K562 treated with DMSO at 1 percent for 4 hours (cell line): Measurements from ENCODE around the gene PCDHGB1. TPM values are rescaled to one million over a fixed set of nuclear protein-coding genes. Genes with fewer than 3 reads are reported as not detected.

Experiments
- total RNA-seq: library from RNA; unstranded; fragments of 300-600 nt; gene quantifications from 2 replicates; pipeline ENCODE4 v1.2.3, GENCODE V29; 2022; ENCODE audit not compliant: insufficient read depth

PCDHGB1 gene
- not detected in 2 replicates for total RNA-seq

GRCh38 chr5:141349917-141350619 lies at the start of gene PCDHGB1:
Gene PCDHGB1, plus strand, starts transcription at chr5:141350099. Its CDS starts 162 bp downstream, at chr5:141350261.

GRCh38 chr5:141303756-141304155 lies 46.1 kb upstream of the PCDHGB1 start, which contains the start of gene SLC25A2:
Gene SLC25A2, minus strand, starts transcription at chr5:141304049. Its CDS starts 184 bp downstream, at chr5:141303865.

GRCh38 chr5:141320225-141321169 lies 29.4 kb upstream of the PCDHGB1 start, which contains the start of gene TAF7:
Gene TAF7, minus strand, starts transcription at chr5:141320784. Its CDS starts 740 bp downstream, at chr5:141320044.

GRCh38 chr5:141330299-141331080 lies 19.4 kb upstream of the PCDHGB1 start, which contains the start of gene PCDHGA1:
Gene PCDHGA1, plus strand, starts transcription at chr5:141330514.

GRCh38 chr5:141338538-141339306 lies 11.2 kb upstream of the PCDHGB1 start, which contains the start of gene PCDHGA2:
Gene PCDHGA2, plus strand, starts transcription at chr5:141338760.

GRCh38 chr5:141343242-141343952 lies 6.5 kb upstream of the PCDHGB1 start, which contains the start of gene PCDHGA3:
Gene PCDHGA3, plus strand, starts transcription at chr5:141343829. Its CDS starts 205 bp downstream, at chr5:141344034.

GRCh38 chr5:141354900-141355469 lies 5.1 kb downstream of the PCDHGB1 start, which contains the start of gene PCDHGA4:
Gene PCDHGA4, plus strand, starts transcription at chr5:141355021. Its CDS starts 87 bp downstream, at chr5:141355108.

DNA sequence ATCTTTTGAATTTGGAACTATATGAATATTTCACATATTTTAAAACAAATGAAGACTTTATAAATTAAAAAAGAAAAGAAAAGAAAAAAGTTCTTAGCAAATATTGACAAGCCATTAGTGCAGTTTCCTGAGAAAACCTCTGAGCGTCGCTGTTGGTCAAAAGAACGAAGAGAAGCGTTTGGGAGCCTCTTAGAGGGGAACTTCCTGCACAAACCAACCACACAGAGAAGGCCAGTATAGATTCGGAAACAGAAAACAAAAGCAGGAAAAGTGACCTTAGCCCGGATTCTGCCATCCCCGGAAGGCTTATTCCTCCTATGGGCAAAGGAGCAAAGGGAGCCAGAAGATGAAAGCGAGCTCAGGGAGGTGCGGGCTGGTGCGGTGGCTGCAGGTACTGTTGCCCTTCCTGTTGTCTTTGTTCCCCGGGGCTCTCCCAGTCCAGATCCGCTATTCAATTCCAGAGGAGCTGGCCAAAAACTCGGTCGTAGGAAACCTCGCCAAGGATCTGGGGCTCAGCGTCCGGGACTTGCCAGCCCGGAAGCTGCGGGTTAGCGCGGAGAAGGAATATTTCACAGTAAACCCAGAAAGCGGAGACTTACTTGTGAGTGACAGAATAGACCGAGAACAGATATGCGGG lies 10.0 kb downstream of the PCDHGB1 start, which contains the start of gene PCDHGB2:
Gene PCDHGB2, plus strand, starts transcription at position 205 of the 637 bp plus-strand sequence. Its CDS starts 142 bp downstream, at position 347.

GRCh38 chr5:141363952-141364660 lies 14.2 kb downstream of the PCDHGB1 start, which contains the start of gene PCDHGA5:
Gene PCDHGA5, plus strand, starts transcription at chr5:141364162. Its CDS starts 169 bp downstream, at chr5:141364331.

GRCh38 chr5:141369994-141370848 lies 20.3 kb downstream of the PCDHGB1 start, which contains the start of gene PCDHGB3:
Gene PCDHGB3, plus strand, starts transcription at chr5:141370242. Its CDS starts 153 bp downstream, at chr5:141370395.

DNA sequence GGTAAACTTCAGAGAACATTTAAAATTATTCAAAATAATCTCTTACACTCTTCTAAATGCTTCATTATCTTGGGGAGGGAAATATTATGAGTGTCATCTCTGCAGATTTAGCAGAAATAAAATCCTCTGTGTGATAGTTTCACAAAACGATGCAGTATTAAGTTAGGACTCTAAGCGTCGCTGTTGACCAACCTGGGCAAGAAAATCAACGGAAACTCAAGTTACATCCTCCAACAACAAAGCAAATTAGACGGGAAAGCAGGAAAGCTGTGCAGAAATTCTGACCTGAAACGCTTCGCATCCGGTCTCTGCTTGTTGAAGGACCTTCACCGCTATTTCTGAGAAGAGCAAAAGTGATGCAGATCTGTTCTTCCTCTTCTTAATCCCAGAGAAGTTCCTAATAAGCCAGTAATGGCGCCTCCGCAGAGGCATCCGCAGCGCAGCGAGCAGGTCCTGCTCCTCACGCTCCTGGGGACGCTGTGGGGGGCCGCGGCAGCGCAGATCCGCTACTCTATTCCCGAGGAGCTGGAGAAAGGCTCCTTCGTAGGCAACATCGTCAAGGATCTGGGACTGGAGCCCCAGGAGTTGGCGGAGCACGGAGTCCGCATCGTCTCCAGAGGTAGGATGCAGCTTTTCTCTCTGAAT lies 23.9 kb downstream of the PCDHGB1 start, which contains the start of gene PCDHGA6:
Gene PCDHGA6, plus strand, starts transcription at position 219 of the 645 bp plus-strand sequence. Its CDS starts 193 bp downstream, at position 412.

DNA sequence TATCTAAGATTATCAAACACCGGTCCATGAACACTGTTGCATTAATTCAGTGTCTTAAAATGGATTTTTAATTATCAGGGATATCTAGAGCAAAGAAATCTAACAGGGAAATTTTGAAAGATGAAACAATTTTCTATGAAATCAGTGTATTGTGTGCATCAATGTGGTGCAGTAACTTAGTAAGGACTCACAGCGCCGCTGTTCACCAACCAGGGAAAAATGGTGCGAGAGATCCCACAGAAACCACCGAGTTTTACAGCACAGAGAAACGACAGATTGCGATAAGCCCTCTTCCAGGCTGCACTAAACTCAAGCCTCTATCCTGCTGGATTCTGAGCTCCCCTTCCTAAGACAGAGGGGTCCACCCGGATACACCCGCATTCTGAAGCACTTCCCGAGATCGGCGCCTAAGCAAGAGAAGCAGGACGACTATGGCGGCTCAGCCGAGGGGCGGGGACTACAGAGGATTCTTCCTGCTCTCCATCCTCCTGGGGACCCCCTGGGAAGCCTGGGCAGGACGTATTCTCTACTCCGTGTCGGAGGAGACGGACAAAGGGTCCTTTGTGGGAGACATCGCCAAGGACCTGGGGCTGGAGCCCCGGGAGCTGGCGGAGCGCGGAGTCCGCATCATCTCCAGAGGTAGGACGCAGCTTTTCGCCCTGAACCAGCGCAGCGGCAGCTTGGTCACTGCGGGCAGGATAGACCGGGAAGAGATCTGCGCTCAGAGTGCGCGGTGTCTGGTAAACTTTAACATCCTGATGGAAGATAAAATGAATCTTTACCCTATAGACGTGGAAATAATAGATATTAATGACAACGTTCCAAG lies 32.8 kb downstream of the PCDHGB1 start, which contains the start of gene PCDHGA7:
Gene PCDHGA7, plus strand, starts transcription at position 274 of the 826 bp plus-strand sequence. Its CDS starts 158 bp downstream, at position 432.

DNA sequence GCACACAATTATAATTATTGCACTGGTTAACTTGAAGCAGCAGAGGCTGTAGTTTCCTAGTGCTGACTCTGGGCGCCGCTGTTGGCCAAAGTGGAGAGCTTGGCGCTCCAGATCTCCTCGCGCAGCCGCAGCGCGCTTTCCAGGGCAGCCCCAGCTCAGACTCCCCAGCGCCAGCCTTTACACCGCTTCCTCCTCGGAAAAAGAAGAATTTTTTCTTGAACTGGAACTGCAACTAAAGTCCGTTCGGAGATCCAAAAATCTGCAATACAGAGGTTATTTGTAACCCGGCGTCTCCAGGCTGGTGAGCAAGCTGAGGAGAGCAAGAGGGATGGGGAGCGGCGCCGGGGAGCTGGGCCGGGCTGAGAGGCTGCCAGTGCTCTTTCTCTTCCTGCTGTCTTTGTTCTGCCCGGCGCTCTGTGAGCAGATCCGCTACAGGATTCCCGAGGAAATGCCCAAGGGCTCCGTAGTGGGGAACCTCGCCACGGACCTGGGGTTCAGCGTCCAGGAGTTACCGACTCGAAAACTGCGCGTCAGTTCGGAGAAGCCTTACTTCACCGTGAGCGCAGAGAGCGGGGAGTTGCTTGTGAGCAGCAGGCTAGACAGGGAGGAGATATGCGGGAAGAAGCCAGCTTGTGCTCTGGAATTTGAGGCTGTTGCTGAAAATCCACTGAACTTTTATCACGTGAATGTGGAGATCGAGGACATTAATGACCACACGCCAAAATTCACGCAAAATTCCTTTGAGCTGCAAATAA lies 37.8 kb downstream of the PCDHGB1 start, which contains the start of gene PCDHGB4:
Gene PCDHGB4, plus strand, starts transcription at position 142 of the 755 bp plus-strand sequence. Its CDS starts 187 bp downstream, at position 329.

GRCh38 chr5:141392429-141393198 lies 42.7 kb downstream of the PCDHGB1 start, which contains the start of gene PCDHGA8:
Gene PCDHGA8, plus strand, starts transcription at chr5:141392633. Its CDS starts 181 bp downstream, at chr5:141392814.

